ENCODE data around the gene POLR2B.

Gene POLR2B

DNA sequence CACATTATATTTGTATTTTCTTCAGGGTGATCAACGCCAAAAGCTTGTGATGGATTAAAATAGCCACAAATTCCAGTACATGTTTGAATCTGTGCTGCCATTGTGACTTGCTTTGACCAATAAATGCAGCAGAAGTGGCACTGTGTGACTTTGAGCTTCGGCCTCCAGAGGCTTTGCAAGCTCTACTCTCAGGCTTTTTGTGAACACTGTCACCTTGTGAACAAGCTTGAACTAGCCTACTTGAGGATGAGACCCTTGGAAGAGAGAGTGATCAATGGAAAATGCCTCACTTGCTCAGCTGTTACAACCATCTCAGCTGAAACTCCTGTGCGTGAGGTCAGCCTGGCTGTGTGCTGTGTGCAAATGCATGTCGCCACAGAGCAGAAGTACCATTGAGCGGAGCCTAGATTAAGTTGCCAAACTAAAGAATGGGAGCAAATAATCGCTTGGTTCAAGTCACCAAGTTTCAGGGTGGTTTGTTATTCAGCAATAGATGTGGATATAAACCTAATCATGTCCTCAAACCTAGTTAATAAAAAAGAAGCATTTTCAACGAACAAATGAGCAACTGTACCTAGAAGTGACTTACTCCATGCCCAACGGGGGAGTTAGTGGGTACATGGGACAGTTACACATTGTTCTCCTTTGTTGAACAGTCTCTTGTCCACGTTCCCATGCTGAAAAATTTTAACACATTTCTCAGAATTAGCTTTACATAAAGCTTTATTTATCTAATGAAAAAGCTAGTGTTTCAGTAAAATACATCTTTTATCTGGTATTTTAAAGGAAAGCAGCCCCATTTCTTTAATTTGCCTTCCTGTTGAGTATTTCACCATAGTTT, 24.8 kb upstream of the POLR2B start:
- H3K4me3 ChIP-seq (ENCODE audit: low read length), result no peak overlapping the region
- no peak for DNase-seq (ENCODE audit: low read depth)
- TF ChIP-seq, protein P1, sequence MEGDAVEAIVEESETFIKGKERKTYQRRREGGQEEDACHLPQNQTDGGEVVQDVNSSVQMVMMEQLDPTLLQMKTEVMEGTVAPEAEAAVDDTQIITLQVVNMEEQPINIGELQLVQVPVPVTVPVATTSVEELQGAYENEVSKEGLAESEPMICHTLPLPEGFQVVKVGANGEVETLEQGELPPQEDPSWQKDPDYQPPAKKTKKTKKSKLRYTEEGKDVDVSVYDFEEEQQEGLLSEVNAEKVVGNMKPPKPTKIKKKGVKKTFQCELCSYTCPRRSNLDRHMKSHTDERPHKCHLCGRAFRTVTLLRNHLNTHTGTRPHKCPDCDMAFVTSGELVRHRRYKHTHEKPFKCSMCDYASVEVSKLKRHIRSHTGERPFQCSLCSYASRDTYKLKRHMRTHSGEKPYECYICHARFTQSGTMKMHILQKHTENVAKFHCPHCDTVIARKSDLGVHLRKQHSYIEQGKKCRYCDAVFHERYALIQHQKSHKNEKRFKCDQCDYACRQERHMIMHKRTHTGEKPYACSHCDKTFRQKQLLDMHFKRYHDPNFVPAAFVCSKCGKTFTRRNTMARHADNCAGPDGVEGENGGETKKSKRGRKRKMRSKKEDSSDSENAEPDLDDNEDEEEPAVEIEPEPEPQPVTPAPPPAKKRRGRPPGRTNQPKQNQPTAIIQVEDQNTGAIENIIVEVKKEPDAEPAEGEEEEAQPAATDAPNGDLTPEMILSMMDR (conservative IDR thresholded peaks at IDR 0.05; ENCODE audit: low read length), result no peak

DNA sequence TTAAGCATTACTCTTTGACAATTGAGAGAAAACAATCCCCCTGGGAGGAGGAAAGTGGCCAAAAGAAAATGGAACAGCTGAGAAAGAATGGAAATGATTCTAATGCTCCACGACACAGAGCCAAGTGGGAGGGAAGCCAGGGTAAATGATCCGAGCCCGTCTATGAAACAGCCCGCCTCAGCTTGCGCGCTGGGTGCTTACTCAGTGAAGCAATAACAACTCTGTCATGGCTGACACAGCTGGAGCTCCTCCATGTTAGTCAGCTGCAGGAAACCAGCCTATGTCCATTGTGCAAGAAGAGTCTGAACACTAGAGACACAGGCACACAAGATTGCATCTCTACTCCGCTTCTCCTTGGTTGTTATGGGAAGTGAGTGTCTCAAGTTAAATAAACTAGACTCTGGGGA, 20.6 kb upstream of the POLR2B start:
- peak overlapping the region; percentile 25 for H3K4me3 ChIP-seq (ENCODE audit: low read length)
- TF ChIP-seq, protein P1 (conservative IDR thresholded peaks at IDR 0.05; ENCODE audit: low read length), result no peak
- peak; percentile 97 for DNase-seq (ENCODE audit: low read depth)

DNA sequence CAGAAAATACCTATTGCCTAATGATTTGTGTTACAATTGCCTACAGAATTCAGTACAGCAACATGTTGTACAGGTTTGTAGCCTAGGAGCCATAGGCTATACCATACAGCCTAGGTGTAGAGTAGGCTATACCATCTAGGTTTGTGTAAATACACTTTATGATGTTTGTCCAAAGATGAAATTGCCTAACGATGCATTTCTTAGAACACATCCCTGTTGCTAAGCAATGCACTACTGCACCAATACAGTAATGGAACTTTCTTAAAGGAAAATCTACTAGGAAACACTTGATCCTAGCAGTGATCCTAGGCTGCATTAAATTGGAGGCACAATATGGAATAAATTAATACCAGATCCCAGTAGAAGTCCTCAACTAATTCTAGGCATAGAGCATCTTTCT, 19.6 kb upstream of the POLR2B start:
- DNase-seq (ENCODE audit: low read depth), result no peak
- TF ChIP-seq, protein P1 (conservative IDR thresholded peaks at IDR 0.05; ENCODE audit: low read length), result no peak
- no peak overlapping the region for H3K4me3 ChIP-seq (ENCODE audit: low read length)

DNA sequence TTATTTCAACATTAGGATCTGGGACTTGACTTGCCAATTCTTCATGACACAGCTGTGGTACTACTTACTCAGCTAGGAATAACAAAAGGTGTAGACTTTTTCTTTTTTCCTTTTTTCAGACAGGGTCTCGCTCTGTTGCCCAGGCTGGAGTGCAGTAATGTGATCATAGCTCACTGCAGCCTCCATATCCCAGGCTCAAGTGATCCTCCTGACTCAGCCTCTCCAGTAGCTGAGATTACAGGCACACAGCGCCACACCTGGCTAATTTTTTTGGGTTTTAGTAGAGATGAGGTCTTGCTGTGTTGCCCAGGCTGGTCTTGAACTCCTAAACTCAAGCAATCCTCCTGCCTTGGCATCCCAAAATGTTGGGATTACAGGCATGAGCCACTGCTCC, 17.6 kb upstream of the POLR2B start:
- no peak overlapping the region for H3K4me3 ChIP-seq (ENCODE audit: low read length)
- TF ChIP-seq, protein P1 (conservative IDR thresholded peaks at IDR 0.05; ENCODE audit: low read length), result no peak
- DNase-seq (ENCODE audit: low read depth), result no peak

DNA sequence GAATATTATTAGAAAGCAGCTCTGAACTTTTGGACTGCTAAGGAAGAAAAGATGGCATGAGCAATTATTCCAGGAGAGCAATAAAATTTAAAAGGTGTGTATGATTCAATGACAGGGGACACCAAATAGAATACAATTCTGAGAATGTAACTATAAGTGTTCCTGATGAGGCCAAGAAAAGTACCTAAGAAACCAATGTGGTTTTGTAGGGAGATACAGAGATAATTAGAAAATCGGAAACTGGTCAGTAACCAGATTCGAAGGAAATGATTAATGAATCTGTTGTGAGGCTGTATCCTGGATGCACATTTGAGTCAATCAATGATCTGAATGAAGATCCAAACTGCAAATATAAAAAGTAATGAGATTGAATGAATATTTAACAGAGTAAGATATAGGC, 7.3 kb upstream of the POLR2B start:
- H3K4me3 ChIP-seq (ENCODE audit: low read length), result no peak overlapping the region
- TF ChIP-seq, protein P1 (conservative IDR thresholded peaks at IDR 0.05; ENCODE audit: low read length), result no peak
- no peak for DNase-seq (ENCODE audit: low read depth)

DNA sequence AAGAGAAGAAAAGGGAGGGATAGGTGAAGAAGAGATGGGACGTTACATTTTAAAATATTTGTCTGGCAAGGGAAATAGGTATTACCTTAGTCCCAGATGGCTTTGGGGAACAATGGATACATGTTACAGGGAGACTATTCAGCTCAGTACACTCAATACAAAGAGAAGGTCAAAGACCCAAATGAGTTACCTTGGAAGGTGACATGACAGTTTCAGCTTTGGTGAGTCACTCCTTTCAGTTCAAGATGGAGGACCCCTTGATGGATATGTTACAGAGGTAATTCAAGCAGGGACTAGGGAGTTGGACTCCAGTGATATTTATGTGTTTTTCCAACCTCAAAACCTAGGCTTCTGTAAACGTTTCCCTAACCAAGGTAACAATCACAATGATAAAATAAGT, 6.3 kb upstream of the POLR2B start:
- no peak overlapping the region for H3K4me3 ChIP-seq (ENCODE audit: low read length)
- TF ChIP-seq, protein P1 (conservative IDR thresholded peaks at IDR 0.05; ENCODE audit: low read length), result no peak
- no peak for DNase-seq (ENCODE audit: low read depth)

DNA sequence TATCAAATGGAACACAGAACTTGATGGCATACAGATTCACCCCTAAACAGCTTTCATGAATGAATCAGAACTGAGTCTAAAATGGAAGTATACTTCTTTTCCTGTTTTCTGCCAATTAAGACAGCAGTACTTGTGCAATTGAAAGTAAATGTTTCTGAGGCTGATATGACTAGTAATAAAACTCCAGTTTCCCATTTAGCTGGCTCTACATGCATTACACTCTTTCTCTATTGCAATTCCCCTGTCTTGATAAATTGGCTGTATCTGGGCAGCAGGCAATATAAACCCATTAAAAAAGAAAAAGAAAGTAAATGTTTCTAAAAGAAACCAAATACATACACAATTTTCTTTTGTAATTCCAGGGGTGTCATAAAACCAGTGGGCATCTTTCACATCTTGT, 5.9 kb upstream of the POLR2B start:
- no peak for DNase-seq (ENCODE audit: low read depth)
- TF ChIP-seq, protein P1 (conservative IDR thresholded peaks at IDR 0.05; ENCODE audit: low read length), result no peak
- H3K4me3 ChIP-seq (ENCODE audit: low read length), result no peak overlapping the region
